ENCODE measurements around the gene UXS1. TPM values are rescaled to one million over a fixed set of nuclear protein-coding genes. Genes with fewer than 3 reads are reported as not detected.

UXS1 gene
- total RNA-seq, 1 experiment from 2014 or later, result 46.3 TPM

DNA sequence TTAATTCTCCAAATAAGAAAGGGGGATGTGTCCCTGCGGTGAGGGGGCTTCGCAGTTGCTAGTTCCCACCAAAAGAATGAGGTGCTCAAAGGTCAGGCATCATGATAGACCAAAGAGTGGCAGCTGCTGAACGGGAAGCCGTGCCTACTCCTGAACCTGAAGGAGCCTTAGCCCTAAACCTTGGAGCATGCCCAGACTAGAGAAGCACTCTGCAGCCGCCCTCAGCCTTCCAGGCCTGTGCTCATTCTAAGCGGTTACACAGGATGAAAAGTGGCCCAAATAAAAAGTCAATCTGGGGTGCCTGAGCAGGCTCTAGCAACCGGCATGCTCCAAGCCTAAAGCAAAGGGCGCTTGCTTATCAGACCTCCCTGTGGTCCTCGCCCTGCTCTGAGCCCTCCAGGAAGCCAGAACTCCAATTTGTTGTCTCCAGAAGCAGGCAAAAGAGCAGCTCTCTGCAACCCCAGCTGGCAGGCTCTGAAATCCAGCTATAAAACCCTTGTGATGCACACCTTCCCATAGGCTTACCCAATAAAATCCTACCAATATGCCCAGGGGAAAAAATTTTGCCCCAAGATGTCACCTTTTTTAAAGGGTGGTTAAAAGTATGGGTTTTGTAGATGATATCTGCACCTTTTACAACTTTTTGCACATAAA lies 17.5 kb downstream of the UXS1 start:
- TF ChIP-seq, protein P1, sequence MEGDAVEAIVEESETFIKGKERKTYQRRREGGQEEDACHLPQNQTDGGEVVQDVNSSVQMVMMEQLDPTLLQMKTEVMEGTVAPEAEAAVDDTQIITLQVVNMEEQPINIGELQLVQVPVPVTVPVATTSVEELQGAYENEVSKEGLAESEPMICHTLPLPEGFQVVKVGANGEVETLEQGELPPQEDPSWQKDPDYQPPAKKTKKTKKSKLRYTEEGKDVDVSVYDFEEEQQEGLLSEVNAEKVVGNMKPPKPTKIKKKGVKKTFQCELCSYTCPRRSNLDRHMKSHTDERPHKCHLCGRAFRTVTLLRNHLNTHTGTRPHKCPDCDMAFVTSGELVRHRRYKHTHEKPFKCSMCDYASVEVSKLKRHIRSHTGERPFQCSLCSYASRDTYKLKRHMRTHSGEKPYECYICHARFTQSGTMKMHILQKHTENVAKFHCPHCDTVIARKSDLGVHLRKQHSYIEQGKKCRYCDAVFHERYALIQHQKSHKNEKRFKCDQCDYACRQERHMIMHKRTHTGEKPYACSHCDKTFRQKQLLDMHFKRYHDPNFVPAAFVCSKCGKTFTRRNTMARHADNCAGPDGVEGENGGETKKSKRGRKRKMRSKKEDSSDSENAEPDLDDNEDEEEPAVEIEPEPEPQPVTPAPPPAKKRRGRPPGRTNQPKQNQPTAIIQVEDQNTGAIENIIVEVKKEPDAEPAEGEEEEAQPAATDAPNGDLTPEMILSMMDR (conservative IDR thresholded peaks at IDR 0.05), result no peak
- no peak overlapping the region for H3K27ac ChIP-seq (ENCODE audit: insufficient read length, low read depth, low read length)
- Mint-ChIP-seq H3K27ac (peak overlapping the region in 1 of 3 experiments; percentile 28; a peak in 1 of 7 replicates), H3K27me3 (ENCODE audit: low read depth) (no peaks in the 10 kb centered on the region), H3K36me3 (ENCODE audit: insufficient read depth in 1 of 3, low read depth in 3 of 3) (peaks cover 3 to 6% (median 5%) of the 10 kb centered on the region in 3 experiments; a peak in 4 of 7 replicates), H3K4me1 (peaks cover 35 to 37% of the 10 kb centered on the region in 2 experiments), H3K9me3 (no peaks in the 10 kb centered on the region; a peak in 1 of 5 replicates), H3K4me3 (no peak overlapping the region)
- no peak overlapping the region for H3K4ac ChIP-seq (ENCODE audit: low read depth, low read length)
- H3K23ac ChIP-seq (ENCODE audit: insufficient read length, low read depth, low read length), result no peak overlapping the region
- peaks cover 2% of the 10 kb centered on the region for H4K20me1 ChIP-seq (ENCODE audit: control insufficient read depth, insufficient read depth, insufficient read length)
- no peak overlapping the region for H3K14ac ChIP-seq (ENCODE audit: insufficient read depth, low read length)
- H4K5ac ChIP-seq (ENCODE audit: insufficient read length, low read depth, low read length), result no peak overlapping the region
- no peaks in the 10 kb centered on the region for H3K27me3 ChIP-seq (ENCODE audit: insufficient read depth, low read length)
- no peaks in the 10 kb centered on the region for H3K23me2 ChIP-seq (ENCODE audit: insufficient read length, low read depth, low read length, poor library complexity, severe bottlenecking)
- no peaks in the 10 kb centered on the region for H3K4me1 ChIP-seq (ENCODE audit: insufficient read depth, low read length)
- H3K9ac ChIP-seq (ENCODE audit: extremely low read depth, insufficient read length, low read length), result no peak overlapping the region
- WGBS (ENCODE audit: extremely low coverage, insufficient read length, low lambda C conversion rate), result no CpG with 5 or more reads among the region's 9 CpGs
- H3K79me2 ChIP-seq (ENCODE audit: insufficient read depth, low read length), result peaks cover 22% of the 10 kb centered on the region; the same call in 1 of the 2 replicates
- no peak overlapping the region for H2BK15ac ChIP-seq (ENCODE audit: low read depth, low read length)
- H2BK12ac ChIP-seq (ENCODE audit: insufficient read length, low read depth, low read length), result no peak overlapping the region
- no peaks in the 10 kb centered on the region for H3K9me3 ChIP-seq (ENCODE audit: control insufficient read depth, low read depth, low read length)
- no peak overlapping the region for H2AFZ ChIP-seq (ENCODE audit: low read length)
- H2BK20ac ChIP-seq (ENCODE audit: low read depth, low read length, poor library complexity, severe bottlenecking), result no peak overlapping the region
- no peak overlapping the region for H3K4me2 ChIP-seq (ENCODE audit: insufficient read depth, insufficient read length, low read length)
- no peak overlapping the region for H3K56ac ChIP-seq (ENCODE audit: insufficient read length, low read depth, low read length)
- no peak overlapping the region for H2AK5ac ChIP-seq (ENCODE audit: insufficient read length, low read length)
- no peak overlapping the region for H4K91ac ChIP-seq (ENCODE audit: insufficient read length, low read depth, low read length)
- H4K8ac ChIP-seq (replicated peaks; ENCODE audit: insufficient read length, low read depth, low read length), result no peak overlapping the region
- no peak overlapping the region for H2BK120ac ChIP-seq (ENCODE audit: low read depth, low read length, poor library complexity, severe bottlenecking)
- no peak for DNase-seq
- H2BK5ac ChIP-seq (ENCODE audit: insufficient read length, low read length), result no peak overlapping the region
- no peak overlapping the region for H3K18ac ChIP-seq (ENCODE audit: insufficient read length, low read depth, low read length)
- no peak overlapping the region for H3T11ph ChIP-seq (ENCODE audit: low read length)
- H3K79me1 ChIP-seq (ENCODE audit: insufficient read depth, low read depth, low read length, poor library complexity, severe bottlenecking), result peaks cover 4% of the 10 kb centered on the region
